Activated CD4-positive, alpha-beta memory T cell treated with anti-CD3 and anti-CD28 coated beads for 36 hours (primary cell): ENCODE results near the gene COPS2. TPM values are rescaled to one million over a fixed set of nuclear protein-coding genes. Genes with fewer than 3 reads are reported as not detected.
"Not testable (repeated sequence)": the region's sequence is repeated elsewhere in the genome, so short reads cannot be mapped to it uniquely, and the experiment has no call there.

Experiments
- CTCF ChIA-PET: fragments of 350-600 bp; sonication (Branson Sonifier 250); formaldehyde crosslinking; loops from one replicate; lab custom pipeline; 2021; ENCODE audit warnings: antibody characterized with exemption, inconsistent platforms; lab: Charles Lee
- POLR2A ChIA-PET: fragments of 350-600 bp; sonication (Branson Sonifier 250); formaldehyde crosslinking; loops from one replicate; lab custom pipeline; 2021; ENCODE audit warnings: antibody characterized with exemption; lab: Charles Lee
- DNase-seq: peaks from one replicate; pipeline ENCODE4 v3.0.0-alpha.2; 2020
- H3K27ac Mint-ChIP-seq: one replicate; pipeline ENCODE4 v1.8.0; 2021; ENCODE audit warnings: mixed read lengths
- H3K27me3 Mint-ChIP-seq: one replicate; pipeline ENCODE4 v1.8.0; 2021; ENCODE audit warnings: mixed read lengths
- H3K36me3 Mint-ChIP-seq: one replicate; pipeline ENCODE4 v1.8.0; 2021; ENCODE audit warnings: mixed read lengths
- H3K4me1 Mint-ChIP-seq: one replicate; pipeline ENCODE4 v1.8.0; 2021; ENCODE audit warnings: low read depth, mixed read lengths
- H3K4me3 Mint-ChIP-seq: one replicate; pipeline ENCODE4 v1.8.0; 2021; ENCODE audit warnings: mild to moderate bottlenecking, mixed read lengths
- H3K9me3 Mint-ChIP-seq: one replicate; pipeline ENCODE4 v1.8.0; 2021; ENCODE audit warnings: mixed read lengths
- intact Hi-C: fragments of 100-400 bp; cut with micrococcal nuclease; formaldehyde crosslinking; loops from one replicate; pipeline ENCODE4 v1.15.1; 2023
- total RNA-seq, 2 experiments: library from RNA; stranded (reverse); gene quantifications; one replicate each; pipeline ENCODE4 v1.2.3, GENCODE V29; 2021

The COPS2 gene
- total RNA-seq, 2 experiments from 2014 or later = 79.8 to 80.0 TPM

DNA sequence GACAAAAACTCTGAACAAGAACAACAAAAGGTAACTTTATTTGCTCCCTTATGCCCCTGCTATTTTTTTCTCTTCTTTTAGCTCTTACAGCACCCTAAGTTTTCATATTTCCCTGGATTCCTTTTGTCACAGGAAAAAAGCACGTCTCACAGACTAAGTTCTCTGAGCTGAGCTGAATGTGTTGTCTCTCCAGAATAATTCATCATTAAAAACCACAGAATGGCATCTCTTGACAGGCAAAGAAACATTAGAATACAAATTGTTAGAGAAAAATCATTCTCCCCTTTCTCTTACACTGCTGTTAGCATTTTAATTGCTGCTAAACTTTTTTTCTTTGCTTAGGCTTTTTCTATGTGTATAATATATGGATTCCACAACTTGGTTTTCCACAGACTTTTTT is 60.5 kb downstream of the COPS2 start:
- Mint-ChIP-seq H3K27ac (no peak overlapping the region), H3K36me3 (peaks cover 3% of the 10 kb centered on the region), H3K4me3 (no peak overlapping the region), H3K27me3 (no peaks in the 10 kb centered on the region), H3K9me3 (no peaks in the 10 kb centered on the region), H3K4me1 (no peaks in the 10 kb centered on the region)
- ChIA-PET POLR2A (interaction anchor here (0.6 kb wide), 1 partner anchor 248 kb away, joined by 3 read pairs; no protein-coding TSS in a partner anchor), CTCF (interaction anchor here (0.7 kb wide), 1 partner anchor 1433 kb away, joined by 3 read pairs; no protein-coding TSS in a partner anchor)
- DNase-seq = no peak
- intact Hi-C loops = no loop called here

DNA sequence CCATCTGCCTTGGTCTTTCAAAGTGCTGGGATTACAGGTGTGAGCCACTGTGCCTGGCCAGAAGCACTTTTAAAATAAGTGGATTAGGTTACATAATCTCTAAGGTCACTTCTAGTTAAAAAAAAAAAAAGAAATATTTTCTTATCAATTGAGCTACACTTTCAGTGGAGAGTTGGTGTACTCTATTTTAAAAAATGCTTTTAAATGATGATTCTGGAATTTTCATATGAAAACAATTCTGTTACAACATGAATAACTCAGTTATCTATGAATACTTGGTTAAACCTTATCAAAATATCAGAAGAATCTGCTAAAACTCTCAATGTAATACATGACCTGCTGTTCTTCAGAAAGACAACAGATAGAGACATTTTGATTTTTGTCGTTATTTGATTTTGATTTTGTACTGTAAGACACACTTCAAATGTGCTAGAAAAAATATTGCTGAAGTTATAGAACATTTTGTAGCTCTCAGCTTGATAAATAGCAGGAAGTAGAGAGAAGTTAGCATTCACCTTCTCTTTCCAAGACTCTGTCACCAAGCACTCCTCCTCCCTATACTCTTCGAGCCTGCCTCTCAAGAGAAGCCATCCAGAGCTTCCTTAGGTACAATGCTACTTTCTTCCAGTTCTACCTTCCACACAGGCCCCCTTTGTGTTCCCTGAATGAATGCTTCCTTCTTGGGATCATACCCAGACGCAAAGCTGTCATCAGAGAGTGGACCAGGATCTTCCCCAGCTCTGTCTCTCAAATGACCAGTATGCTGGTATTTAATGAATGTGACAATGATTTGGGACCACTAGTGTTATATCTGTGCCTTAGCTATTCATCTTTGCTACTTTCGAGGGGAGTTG is 61.9 kb downstream of the COPS2 start:
- intact Hi-C loops = no loop called here
- no peak for DNase-seq
- peaks cover 3% of the 10 kb centered on the region for H3K36me3 Mint-ChIP-seq
- ChIA-PET POLR2A (interaction anchor here (0.6 kb wide), 1 partner anchor 218 kb away, joined by 3 read pairs; no protein-coding TSS in a partner anchor), CTCF (interaction anchor here (0.9 kb wide), 1 partner anchor 328 kb away, joined by 3 read pairs; no protein-coding TSS in a partner anchor)
- H3K27ac Mint-ChIP-seq = no peak overlapping the region
- no peaks in the 10 kb centered on the region for H3K27me3 Mint-ChIP-seq
- H3K4me3 Mint-ChIP-seq = no peak overlapping the region
- H3K4me1 Mint-ChIP-seq = no peaks in the 10 kb centered on the region
- no peaks in the 10 kb centered on the region for H3K9me3 Mint-ChIP-seq

DNA sequence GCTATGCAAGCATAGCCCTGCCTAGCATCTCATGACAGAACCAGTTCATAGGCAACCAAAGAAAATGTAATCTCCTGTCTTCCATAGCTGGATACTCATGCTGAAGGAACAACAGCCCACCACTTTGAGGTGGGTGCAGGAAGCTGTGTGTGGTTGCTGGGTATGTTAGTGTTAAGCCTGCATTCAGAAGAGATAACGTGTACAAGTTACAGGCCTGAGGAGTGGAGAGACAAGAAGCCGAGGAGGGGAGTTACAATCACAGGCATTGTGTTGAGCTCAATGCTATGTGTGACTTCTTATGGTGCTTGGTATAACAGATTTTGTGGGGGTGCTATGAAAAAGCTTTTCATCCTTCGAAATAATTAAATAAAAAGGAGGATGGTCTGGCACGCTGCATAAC is 66.4 kb downstream of the COPS2 start:
- ChIA-PET POLR2A (no interaction called here), CTCF (no interaction called here)
- Mint-ChIP-seq H3K36me3 (no peaks in the 10 kb centered on the region), H3K4me1 (no peaks in the 10 kb centered on the region), H3K27ac (no peak overlapping the region), H3K4me3 (no peak overlapping the region), H3K9me3 (no peaks in the 10 kb centered on the region), H3K27me3 (no peaks in the 10 kb centered on the region)
- DNase-seq = no peak
- intact Hi-C loops = no loop called here

DNA sequence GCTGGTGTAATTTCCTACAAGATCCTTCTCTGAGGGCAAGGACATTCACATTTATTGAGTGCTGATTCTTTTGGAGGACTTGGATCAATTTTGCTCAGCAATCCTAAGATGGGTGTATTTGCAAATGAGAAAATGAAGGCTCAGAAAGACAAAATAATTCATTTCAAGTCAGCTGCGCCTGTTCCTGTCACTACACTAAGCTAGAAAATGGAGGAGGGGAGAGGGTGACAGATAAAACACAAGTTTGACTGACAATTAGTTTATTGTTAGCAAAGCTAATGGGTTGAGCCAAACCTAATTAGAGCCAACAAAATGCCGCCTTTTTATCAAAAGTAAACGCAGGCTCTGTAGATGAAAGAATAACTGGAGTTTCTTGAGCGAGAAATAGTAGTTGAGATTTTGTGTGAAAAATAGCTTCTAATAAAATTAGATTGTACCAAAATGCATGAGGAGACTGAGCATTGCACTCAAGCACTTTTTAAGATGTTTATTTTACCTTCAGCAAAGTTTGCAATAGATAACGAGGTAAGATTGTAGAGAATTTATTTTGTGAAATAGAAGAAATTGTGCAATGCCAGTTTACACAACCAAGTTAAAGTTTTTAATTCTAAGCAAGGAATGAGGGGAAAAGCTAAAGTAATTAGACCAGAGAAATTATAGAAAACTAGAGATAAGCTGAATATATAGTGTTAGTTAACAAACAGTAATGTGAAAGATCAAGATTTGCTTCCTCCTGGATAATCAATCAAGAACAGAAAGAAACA is 69.5 kb downstream of the COPS2 start:
- ChIA-PET CTCF (interaction anchor here (1.1 kb wide), 1 partner anchor 60 kb away, joined by 3 read pairs; no protein-coding TSS in a partner anchor), POLR2A (no interaction called here)
- intact Hi-C loops = no loop called here
- Mint-ChIP-seq H3K9me3 (no peaks in the 10 kb centered on the region), H3K4me3 (no peak overlapping the region), H3K27me3 (no peaks in the 10 kb centered on the region), H3K4me1 (no peaks in the 10 kb centered on the region), H3K36me3 (no peaks in the 10 kb centered on the region), H3K27ac (no peak overlapping the region)
- DNase-seq = no peak

DNA sequence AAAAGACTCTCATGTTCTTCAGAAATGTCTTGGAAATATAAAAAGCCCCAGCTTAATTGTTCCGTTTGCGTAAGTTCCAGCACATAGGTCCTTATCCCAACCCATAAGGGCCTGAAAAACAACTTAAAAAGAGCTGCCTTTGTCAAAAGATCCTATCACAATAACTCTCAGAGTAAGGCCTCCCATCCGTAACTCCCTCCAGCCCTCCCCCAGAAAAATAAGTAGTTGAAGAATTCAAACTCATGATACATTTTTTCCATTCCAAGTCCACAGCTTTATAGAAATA is 71.2 kb downstream of the COPS2 start:
- Mint-ChIP-seq H3K27me3 (no peaks in the 10 kb centered on the region), H3K36me3 (no peaks in the 10 kb centered on the region), H3K9me3 (no peaks in the 10 kb centered on the region), H3K4me1 (no peaks in the 10 kb centered on the region), H3K4me3 (no peak overlapping the region), H3K27ac (no peak overlapping the region)
- no peak for DNase-seq
- intact Hi-C loops = no loop called here
- CTCF ChIA-PET = no interaction called here
- POLR2A ChIA-PET = no interaction called here

DNA sequence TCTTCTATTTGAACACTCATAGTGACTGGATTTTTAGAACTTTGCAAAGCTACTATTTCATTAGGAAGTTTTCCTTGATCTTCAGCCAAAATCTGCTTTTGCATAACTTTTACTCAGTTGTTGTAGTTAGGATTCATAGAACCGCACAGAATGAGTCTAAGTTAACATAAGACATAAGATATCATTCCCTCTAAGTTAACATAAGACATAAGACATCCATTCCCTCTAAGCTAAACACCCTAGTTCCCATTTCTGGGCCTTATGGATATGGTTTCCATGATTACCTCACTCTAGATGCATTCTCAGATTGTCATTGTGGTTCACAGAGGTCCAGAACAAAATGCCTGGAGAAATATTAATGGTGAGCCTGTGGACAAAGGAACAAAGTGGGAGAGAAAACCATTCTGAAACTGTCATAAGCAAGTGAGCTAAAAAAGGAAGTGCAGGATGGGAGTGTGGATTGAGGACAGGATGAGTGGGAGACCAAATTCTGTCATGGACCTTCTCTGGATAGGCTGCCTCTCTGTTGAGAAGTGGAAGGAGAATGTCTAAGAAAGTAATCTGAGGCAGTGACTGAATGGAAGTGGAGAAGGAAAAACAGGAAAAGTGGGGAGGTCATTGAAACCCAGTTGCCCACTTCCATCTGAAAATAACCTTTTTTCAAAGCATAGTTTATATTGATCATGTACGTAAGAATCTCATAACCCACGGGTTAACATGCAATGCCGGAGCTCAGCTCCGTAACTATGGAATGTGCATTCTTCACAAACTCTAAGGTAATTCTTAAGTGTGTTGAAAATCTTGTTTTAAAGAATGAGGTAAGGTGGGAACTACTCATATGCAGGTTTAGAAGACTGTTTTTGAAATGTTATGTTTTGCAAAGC is 71.8 kb downstream of the COPS2 start:
- DNase-seq = no peak
- intact Hi-C loops = no loop called here
- H3K4me3 Mint-ChIP-seq = no peak overlapping the region
- H3K9me3 Mint-ChIP-seq = no peaks in the 10 kb centered on the region
- H3K27me3 Mint-ChIP-seq = no peaks in the 10 kb centered on the region
- H3K27ac Mint-ChIP-seq = no peak overlapping the region
- no peaks in the 10 kb centered on the region for H3K36me3 Mint-ChIP-seq
- H3K4me1 Mint-ChIP-seq = no peaks in the 10 kb centered on the region
- ChIA-PET POLR2A (no interaction called here), CTCF (no interaction called here)

DNA sequence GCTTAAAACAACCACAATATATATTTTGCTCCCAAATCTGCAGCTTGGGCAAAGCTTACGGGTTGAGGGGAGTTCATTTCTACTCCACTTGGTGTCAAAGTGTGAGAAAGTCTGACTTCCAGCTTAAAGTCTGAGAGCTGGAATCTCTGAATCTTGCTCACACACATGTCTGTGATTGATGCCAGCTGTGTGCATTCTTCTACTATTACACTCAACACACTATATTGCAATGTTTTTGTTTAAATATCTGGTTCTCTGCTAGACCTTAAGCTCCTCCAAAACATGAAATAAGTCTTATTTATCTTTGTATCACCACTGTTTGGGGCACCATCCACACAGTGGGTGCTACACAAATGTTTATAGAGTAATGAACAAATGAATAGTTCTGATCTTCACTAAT is 72.4 kb downstream of the COPS2 start:
- no peaks in the 10 kb centered on the region for H3K9me3 Mint-ChIP-seq
- no peak for DNase-seq
- ChIA-PET CTCF (no interaction called here), POLR2A (no interaction called here)
- no peaks in the 10 kb centered on the region for H3K4me1 Mint-ChIP-seq
- no peaks in the 10 kb centered on the region for H3K36me3 Mint-ChIP-seq
- intact Hi-C loops = no loop called here
- H3K27me3 Mint-ChIP-seq = no peaks in the 10 kb centered on the region
- H3K4me3 Mint-ChIP-seq = no peak overlapping the region
- no peak overlapping the region for H3K27ac Mint-ChIP-seq

DNA sequence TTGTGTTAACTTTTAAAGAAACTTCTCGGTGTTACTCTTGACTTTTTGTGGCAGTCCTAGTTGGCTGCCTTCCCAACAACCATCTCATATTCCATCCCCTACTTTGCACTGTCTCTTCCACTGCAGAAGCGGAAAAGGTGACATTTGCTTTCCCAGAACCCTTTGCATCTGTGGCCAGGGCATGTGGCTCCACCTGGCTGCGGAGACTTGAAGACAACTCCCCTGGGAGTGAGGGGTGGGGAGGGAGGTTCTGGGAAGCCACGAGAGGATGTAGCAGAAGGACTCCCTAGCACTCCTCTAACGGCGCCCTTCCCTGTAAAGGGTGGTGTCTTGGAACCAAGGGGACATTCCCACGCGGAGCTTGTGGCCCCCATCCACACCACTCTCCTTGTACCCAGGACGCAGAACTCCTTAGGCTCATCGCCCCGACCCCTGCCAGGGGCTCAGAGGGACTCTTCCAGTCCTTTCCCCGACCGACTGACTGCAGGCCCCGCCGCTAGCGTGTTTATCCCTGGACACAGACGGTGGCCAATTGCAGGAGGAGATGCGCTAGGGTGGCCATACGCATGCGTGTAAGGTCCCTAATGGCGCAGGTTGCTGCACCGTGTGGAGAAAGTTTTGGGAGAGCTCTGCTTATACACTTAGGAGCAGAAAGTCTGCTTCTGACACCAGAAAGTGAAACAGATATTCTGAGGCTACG is 75.9 kb downstream of the COPS2 start:
- Mint-ChIP-seq H3K27ac (no peak overlapping the region), H3K27me3 (no peaks in the 10 kb centered on the region), H3K36me3 (no peaks in the 10 kb centered on the region), H3K4me1 (no peaks in the 10 kb centered on the region), H3K4me3 (no peak overlapping the region), H3K9me3 (peaks cover 2% of the 10 kb centered on the region)
- CTCF ChIA-PET = no interaction called here
- POLR2A ChIA-PET = no interaction called here
- intact Hi-C loops = no loop called here
- DNase-seq = no peak

DNA sequence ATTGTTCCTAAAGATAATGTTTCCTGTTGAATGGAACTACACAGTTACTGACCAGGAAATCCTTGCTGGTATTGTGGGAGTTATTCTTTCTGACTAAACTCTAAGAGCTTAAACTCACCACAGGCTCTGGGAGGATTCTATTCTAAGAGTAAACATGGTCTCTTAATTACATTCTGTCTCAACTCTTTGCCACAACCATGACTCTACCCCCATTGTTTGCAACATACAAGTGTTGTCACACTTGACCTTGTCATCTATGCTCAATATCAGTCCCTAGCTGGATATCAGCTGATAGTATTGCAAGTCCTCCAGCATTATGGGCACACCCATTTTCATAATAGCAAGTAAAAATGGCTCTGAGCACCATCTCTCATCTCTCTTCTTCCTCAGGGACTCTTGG is 79.5 kb downstream of the COPS2 start:
- no peak for DNase-seq
- no peaks in the 10 kb centered on the region for H3K36me3 Mint-ChIP-seq
- H3K27ac Mint-ChIP-seq = no peak overlapping the region
- H3K9me3 Mint-ChIP-seq = peaks cover 2% of the 10 kb centered on the region
- ChIA-PET POLR2A (no interaction called here), CTCF (no interaction called here)
- H3K4me1 Mint-ChIP-seq = no peaks in the 10 kb centered on the region
- H3K4me3 Mint-ChIP-seq = no peak overlapping the region
- intact Hi-C loops = no loop called here
- no peaks in the 10 kb centered on the region for H3K27me3 Mint-ChIP-seq

DNA sequence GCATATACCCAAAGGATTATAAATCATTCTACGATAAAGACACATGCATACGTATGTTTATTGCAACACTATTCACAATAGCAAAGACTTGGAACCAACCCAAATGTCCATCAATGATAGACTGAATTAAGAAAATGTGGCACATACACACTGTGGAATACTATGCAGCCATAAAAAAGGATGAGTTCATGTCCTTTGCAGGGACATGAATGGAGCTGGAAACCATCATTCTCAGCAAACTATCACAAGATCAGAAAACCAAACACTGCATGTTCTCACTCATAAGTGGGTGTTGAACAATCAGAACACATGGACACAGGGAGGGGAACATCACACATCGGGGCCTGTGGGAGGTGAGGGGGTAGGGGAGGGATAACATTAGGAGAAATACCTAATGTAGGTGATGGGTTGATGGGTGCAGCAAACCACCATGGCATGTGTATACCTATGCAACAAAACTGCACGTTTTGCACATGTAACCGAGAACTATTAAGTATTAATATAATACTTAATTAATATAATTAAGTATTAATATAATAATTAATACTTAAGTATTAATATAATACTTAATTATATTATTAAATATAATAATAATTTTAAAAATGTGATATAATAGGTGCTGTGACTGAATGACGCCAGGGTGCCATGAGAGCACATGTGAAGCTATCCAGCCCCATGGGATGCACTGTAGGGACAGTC is 80.7 kb downstream of the COPS2 start:
- POLR2A ChIA-PET, H3K36me3 Mint-ChIP-seq, H3K4me3 Mint-ChIP-seq, H3K9me3 Mint-ChIP-seq, H3K27me3 Mint-ChIP-seq, H3K4me1 Mint-ChIP-seq, DNase-seq, intact Hi-C loops, CTCF ChIA-PET, H3K27ac Mint-ChIP-seq: not testable (repeated sequence)
